HepG2 (cell line): ENCODE results near the gene SKI. TPM values are rescaled to one million over a fixed set of nuclear protein-coding genes. Genes with fewer than 3 reads are reported as not detected.

Experiments
- ARID5B ChIP-seq: IDR thresholded peaks from 2 replicates; pipeline ENCODE4 v1.4.0; 2020; ENCODE audit warnings: mild to moderate bottlenecking, missing genetic modification reagents
- ATF7 ChIP-seq, 2 experiments: fragments of 450-650 bp in 1 of 2; sonication (generic) in 1 of 2; formaldehyde crosslinking in 1 of 2; IDR thresholded peaks; 2 replicates each; pipeline versions ENCODE4 v1.4.0 to v1.6.1; 2016 to 2020; ENCODE audit warnings: antibody characterized with exemption in 1 of 2, mild to moderate bottlenecking in 1 of 2, missing genetic modification reagents in 1 of 2
- CENPX ChIP-seq: sonication (generic); formaldehyde crosslinking; IDR thresholded peaks from 2 replicates; pipeline ENCODE4 v1.9.0; 2021; ENCODE audit warnings: mild to moderate bottlenecking, missing genetic modification reagents, moderate library complexity
- CREB1 ChIP-seq, 2 experiments: fragments of 450-650 bp in 1 of 2; IDR thresholded peaks; 2 replicates each; pipeline ENCODE4 v1.6.1; 2016 to 2017; ENCODE audit warnings: control low read depth in 1 of 2, mild to moderate bottlenecking in 1 of 2, missing compliant biosample characterization in 1 of 2, missing genetic modification characterization in 1 of 2
- HNRNPL ChIP-seq: fragments of 200-400 bp; formaldehyde crosslinking; IDR thresholded peaks from 2 replicates; pipeline ENCODE4 v1.6.1; 2017; ENCODE audit warnings: mild to moderate bottlenecking, low read depth, low read length
- RFXAP ChIP-seq: sonication (generic); formaldehyde crosslinking; IDR thresholded peaks from 2 replicates; pipeline ENCODE4 v1.4.0; 2020; ENCODE audit warnings: missing genetic modification reagents, borderline replicate concordance
- SAP130 ChIP-seq: IDR thresholded peaks from 2 replicates; pipeline ENCODE4 v1.6.1; 2016; ENCODE audit warnings: low read depth
- SP2 ChIP-seq: sonication (generic); formaldehyde crosslinking; IDR thresholded peaks from 2 replicates; pipeline ENCODE4 v1.5.1; 2020; ENCODE audit warnings: mild to moderate bottlenecking, missing genetic modification reagents
- STAG1 ChIP-seq: sonication (generic); formaldehyde crosslinking; IDR thresholded peaks from 2 replicates; pipeline ENCODE4 v1.4.0; 2020; ENCODE audit warnings: missing genetic modification reagents
- TFAP4 ChIP-seq: sonication (generic); IDR thresholded peaks from 2 replicates; pipeline ENCODE4 v1.6.1; 2016; ENCODE audit warnings: low read depth, borderline replicate concordance
- ZBED4 ChIP-seq: sonication (generic); formaldehyde crosslinking; IDR thresholded peaks from 2 replicates; pipeline ENCODE4 v1.4.0; 2020; ENCODE audit warnings: missing genetic modification reagents, borderline replicate concordance
- polyA plus RNA-seq, 8 experiments: library from polyadenylated mRNA; depleted of rRNA in 3 of 8; stranded (reverse) in 7 of 8; unstranded in 1 of 8; fragments of >200 nt; fragmentation: Illumina TruSeq in 4 of 8; extraction: Trizol in 4 of 8; gene quantifications; 2 replicates each; pipeline versions ENCODE4 v1.2.1 to v1.2.3, GENCODE V29; 2011 to 2016; ENCODE audit warnings: low read depth in 4 of 8, missing spikeins in 1 of 8, mixed read lengths in 1 of 8; ENCODE audit not compliant: insufficient read depth in 1 of 8
- total RNA-seq, 5 experiments: library from RNA; depleted of rRNA; stranded (reverse); fragments of >200 nt; fragmentation: Illumina TruSeq; extraction: Trizol; gene quantifications; 2 replicates each; pipeline ENCODE4 v1.2.3, GENCODE V29; 2016; ENCODE audit warnings: low read depth in 1 of 5
- TF ChIP-seq, protein P1 (sequence below): sonication (generic); formaldehyde crosslinking; IDR thresholded peaks from 2 replicates; pipeline ENCODE4; 2020; ENCODE audit warnings: missing genetic modification reagents, mild to moderate bottlenecking, borderline replicate concordance

The SKI gene
- total and polyA plus RNA-seq, 2 of the 13 experiments (the other 11 are each of a cell fraction or from before 2014, with no cell fraction given): 4.7 to 6.9 TPM

DNA sequence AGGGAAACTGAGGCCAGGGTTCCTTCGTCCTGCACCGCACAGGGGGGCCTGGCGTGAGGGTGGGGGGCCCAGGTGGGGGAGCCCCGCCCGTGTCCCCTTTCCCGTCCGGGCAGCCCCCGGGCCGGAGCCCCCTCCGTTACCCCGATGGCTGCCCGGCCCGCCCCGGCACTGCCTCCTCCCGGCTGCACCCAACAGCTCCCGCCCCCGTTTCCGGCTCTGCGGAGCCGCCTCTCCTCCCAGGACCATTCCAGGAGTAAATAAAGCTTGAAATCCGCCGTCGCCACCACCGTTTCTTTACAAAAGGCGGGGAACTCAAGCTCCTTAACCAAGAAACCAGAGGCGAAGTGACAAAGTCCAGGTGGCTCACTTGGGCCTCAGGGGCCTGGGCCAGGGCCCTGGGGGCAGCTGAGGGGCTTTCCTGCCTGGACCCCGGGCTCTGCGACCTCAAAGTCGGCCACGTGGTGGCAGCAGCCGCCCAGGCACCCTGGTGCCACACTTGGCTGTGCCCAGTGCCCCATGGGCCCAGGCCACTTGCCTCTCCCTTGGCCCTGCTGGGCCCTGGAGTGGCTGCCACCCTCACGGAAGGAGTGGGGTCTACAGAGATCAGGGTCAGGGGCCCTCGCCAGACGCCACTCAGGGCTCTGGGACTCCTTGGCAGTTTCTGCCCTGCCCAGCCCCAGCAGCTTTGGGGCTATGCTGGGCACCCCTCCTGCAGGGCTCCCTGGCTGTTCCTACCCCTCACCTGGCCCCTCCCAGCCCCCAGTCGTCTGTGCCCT, 33.0 kb upstream of the SKI start (continued):
- TF ChIP-seq CREB1 (IDR thresholded peaks at IDR 0.05) (no peak), CREB1 (CRISPR knock-in tag; IDR thresholded peaks at IDR 0.05) (no peak), SAP130 (CRISPR knock-in tag) (peak; percentile 66), TFAP4 (peak; percentile 47), ARID5B (CRISPR knock-in tag) (peak; percentile 48; the same call in 1 of the 2 replicates), STAG1 (CRISPR knock-in tag) (peak; percentile 100), SP2 (CRISPR knock-in tag) (peak; percentile 43), CENPX (CRISPR knock-in tag) (no peak), ZBED4 (CRISPR knock-in tag) (peak; percentile 76; the same call in 1 of the 2 replicates), ATF7 (IDR thresholded peaks at IDR 0.05) (no peak), ATF7 (CRISPR knock-in tag; IDR thresholded peaks at IDR 0.05) (no peak), RFXAP (CRISPR knock-in tag) (peak; percentile 42; the same call in 1 of the 2 replicates), HNRNPL (peak; percentile 100)
- TF ChIP-seq, protein P1, sequence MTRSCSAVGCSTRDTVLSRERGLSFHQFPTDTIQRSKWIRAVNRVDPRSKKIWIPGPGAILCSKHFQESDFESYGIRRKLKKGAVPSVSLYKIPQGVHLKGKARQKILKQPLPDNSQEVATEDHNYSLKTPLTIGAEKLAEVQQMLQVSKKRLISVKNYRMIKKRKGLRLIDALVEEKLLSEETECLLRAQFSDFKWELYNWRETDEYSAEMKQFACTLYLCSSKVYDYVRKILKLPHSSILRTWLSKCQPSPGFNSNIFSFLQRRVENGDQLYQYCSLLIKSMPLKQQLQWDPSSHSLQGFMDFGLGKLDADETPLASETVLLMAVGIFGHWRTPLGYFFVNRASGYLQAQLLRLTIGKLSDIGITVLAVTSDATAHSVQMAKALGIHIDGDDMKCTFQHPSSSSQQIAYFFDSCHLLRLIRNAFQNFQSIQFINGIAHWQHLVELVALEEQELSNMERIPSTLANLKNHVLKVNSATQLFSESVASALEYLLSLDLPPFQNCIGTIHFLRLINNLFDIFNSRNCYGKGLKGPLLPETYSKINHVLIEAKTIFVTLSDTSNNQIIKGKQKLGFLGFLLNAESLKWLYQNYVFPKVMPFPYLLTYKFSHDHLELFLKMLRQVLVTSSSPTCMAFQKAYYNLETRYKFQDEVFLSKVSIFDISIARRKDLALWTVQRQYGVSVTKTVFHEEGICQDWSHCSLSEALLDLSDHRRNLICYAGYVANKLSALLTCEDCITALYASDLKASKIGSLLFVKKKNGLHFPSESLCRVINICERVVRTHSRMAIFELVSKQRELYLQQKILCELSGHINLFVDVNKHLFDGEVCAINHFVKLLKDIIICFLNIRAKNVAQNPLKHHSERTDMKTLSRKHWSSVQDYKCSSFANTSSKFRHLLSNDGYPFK (CRISPR knock-in tag): peak; percentile 54; the same call in 1 of the 2 replicates
